HG03520 (cell line): Measurements from ENCODE around the gene ZBTB4.
"Not testable (repeated sequence)": the region's sequence is repeated elsewhere in the genome, so short reads cannot be mapped to it uniquely, and the experiment has no call there.

Experiments
- ATAC-seq: cut with Tn5 transposase; IDR thresholded peaks from one replicate; pipeline ENCODE4 v1.9.1; 2021; ENCODE audit warnings: mild to moderate bottlenecking, moderate library complexity; ENCODE audit not compliant: unreplicated experiment

ZBTB4 gene

GRCh38 chr17:7475764-7476422, 3.5 kb downstream of the ZBTB4 start:
- no peak for ATAC-seq

- ATAC-seq, result not testable (repeated sequence)
Observed at GRCh38 chr17:7474767-7475166, 4.7 kb downstream of the ZBTB4 start.

- no peak for ATAC-seq
Observed at GRCh38 chr17:7471729-7472128, 7.7 kb downstream of the ZBTB4 start.

- ATAC-seq, result not testable (repeated sequence)
Observed at GRCh38 chr17:7470457-7470973, 8.9 kb downstream of the ZBTB4 start.

- ATAC-seq, result not testable (repeated sequence)
Observed at GRCh38 chr17:7469843-7470242, 9.6 kb downstream of the ZBTB4 start.

GRCh38 chr17:7468804-7469389, 10.5 kb downstream of the ZBTB4 start:
- no peak for ATAC-seq

GRCh38 chr17:7468290-7468689, 11.1 kb downstream of the ZBTB4 start:
- ATAC-seq, result no peak

- no peak for ATAC-seq
Observed at GRCh38 chr17:7467498-7467897, 11.9 kb downstream of the ZBTB4 start.

GRCh38 chr17:7466639-7467341, 12.6 kb downstream of the ZBTB4 start:
- no peak for ATAC-seq

GRCh38 chr17:7466318-7466638, 13.2 kb downstream of the ZBTB4 start:
- no peak for ATAC-seq

- no peak for ATAC-seq
Observed at GRCh38 chr17:7465597-7466275, 13.7 kb downstream of the ZBTB4 start.

GRCh38 chr17:7464081-7464480, 15.3 kb downstream of the ZBTB4 start:
- ATAC-seq, result no peak

GRCh38 chr17:7463372-7463846, 16.0 kb downstream of the ZBTB4 start:
- no peak for ATAC-seq

GRCh38 chr17:7462474-7463371, 16.7 kb downstream of the ZBTB4 start:
- ATAC-seq, result no peak

- no peak for ATAC-seq
Observed at GRCh38 chr17:7460850-7461660, 18.4 kb downstream of the ZBTB4 start.

- no peak for ATAC-seq
Observed at GRCh38 chr17:7459961-7460545, 19.4 kb downstream of the ZBTB4 start.

- no peak for ATAC-seq
Observed at GRCh38 chr17:7448461-7448860, 31.0 kb downstream of the ZBTB4 start.

GRCh38 chr17:7445619-7445968, 33.8 kb downstream of the ZBTB4 start:
- ATAC-seq, result no peak
